NCI-H524 (cell line): ENCODE measurements around the gene TMTC2.

Experiments
- DNase-seq, 2 experiments: peaks; one replicate each; lab custom pipeline; 2025; lab: John Stamatoyannopoulos, UW

Gene TMTC2

GRCh38 chr12:82883394-82884355 lies 197.0 kb downstream of the TMTC2 start:
- DNase-seq: no peak

- DNase-seq: no peak
Measured at GRCh38 chr12:82886671-82887340, 200.1 kb downstream of the TMTC2 start.

GRCh38 chr12:82893896-82894295 lies 207.2 kb downstream of the TMTC2 start:
- no peak for DNase-seq

- no peak for DNase-seq
Measured at GRCh38 chr12:82896277-82896676, 209.6 kb downstream of the TMTC2 start.

- DNase-seq: no peak
Measured at GRCh38 chr12:82896979-82897378, 210.3 kb downstream of the TMTC2 start.

GRCh38 chr12:82898441-82898840 lies 211.7 kb downstream of the TMTC2 start:
- DNase-seq: no peak

- no peak for DNase-seq
Measured at GRCh38 chr12:82904219-82904790, 217.6 kb downstream of the TMTC2 start.

- DNase-seq: peak; percentile 78 to 93
Measured at GRCh38 chr12:82910246-82910893, 223.7 kb downstream of the TMTC2 start.

- DNase-seq: no peak
Measured at GRCh38 chr12:82912406-82912805, 225.7 kb downstream of the TMTC2 start.

GRCh38 chr12:82919388-82920054 lies 232.8 kb downstream of the TMTC2 start:
- no peak for DNase-seq

- DNase-seq: no peak
Measured at GRCh38 chr12:82923935-82924334, 237.2 kb downstream of the TMTC2 start.

GRCh38 chr12:82926630-82927029 lies 239.9 kb downstream of the TMTC2 start:
- DNase-seq: no peak

GRCh38 chr12:82930301-82930700 lies 243.6 kb downstream of the TMTC2 start:
- DNase-seq: no peak

- DNase-seq: no peak
Measured at GRCh38 chr12:82931349-82932116, 244.8 kb downstream of the TMTC2 start.

GRCh38 chr12:82937151-82937550 lies 250.4 kb downstream of the TMTC2 start:
- no peak for DNase-seq

GRCh38 chr12:82942521-82942920 lies 255.8 kb downstream of the TMTC2 start:
- peak; percentile 16 to 67 for DNase-seq

GRCh38 chr12:82942991-82943401 lies 256.3 kb downstream of the TMTC2 start:
- peak in 1 of 2 experiments; percentile 53 for DNase-seq

GRCh38 chr12:82948491-82948890 lies 261.8 kb downstream of the TMTC2 start:
- DNase-seq: no peak

- no peak for DNase-seq
Measured at GRCh38 chr12:82950356-82950755, 263.6 kb downstream of the TMTC2 start.

- no peak for DNase-seq
Measured at GRCh38 chr12:82952946-82953345, 266.2 kb downstream of the TMTC2 start.

- no peak for DNase-seq
Measured at GRCh38 chr12:82953397-82953796, 266.7 kb downstream of the TMTC2 start.
